Measurements from ENCODE around the gene ALDH1A1.

Gene ALDH1A1

GRCh38 chr9:72955126-72955455 lies 2.2 kb upstream of the ALDH1A1 start:
- H3K4me3 ChIP-seq (IDR thresholded peaks at IDR 0.05; ENCODE audit: insufficient read depth, low read depth, low read length): no peak overlapping the region
- TF ChIP-seq CTCF (conservative IDR thresholded peaks at IDR 0.05; ENCODE audit: low read depth, low read length): no peak
- H3K36me3 ChIP-seq (ENCODE audit: insufficient read depth): no peaks in the 10 kb centered on the region
- H3K27ac ChIP-seq: no peak overlapping the region
- no peak overlapping the region for H3K4me2 ChIP-seq
- H3K9ac ChIP-seq: no peak overlapping the region
- no peaks in the 10 kb centered on the region for H3K27me3 ChIP-seq (ENCODE audit: insufficient read depth, low read depth)
- H2AFZ ChIP-seq (ENCODE audit: low read depth): no peak overlapping the region
- no peaks in the 10 kb centered on the region for H4K20me1 ChIP-seq (ENCODE audit: insufficient read depth)
- H3K79me2 ChIP-seq (ENCODE audit: insufficient read depth, low read depth): no peaks in the 10 kb centered on the region
- H3K4me1 ChIP-seq (ENCODE audit: low read depth, poor library complexity, severe bottlenecking): no peaks in the 10 kb centered on the region

- Histone ChIP-seq H3K4me1 (ENCODE audit: low read depth, poor library complexity, severe bottlenecking) (no peaks in the 10 kb centered on the region), H2AFZ (ENCODE audit: low read depth) (no peak overlapping the region), H4K20me1 (ENCODE audit: insufficient read depth) (no peaks in the 10 kb centered on the region), H3K4me2 (no peak overlapping the region), H3K27me3 (ENCODE audit: insufficient read depth, low read depth) (no peaks in the 10 kb centered on the region), H3K4me3 (IDR thresholded peaks at IDR 0.05; ENCODE audit: insufficient read depth, low read depth, low read length) (no peak overlapping the region), H3K79me2 (ENCODE audit: insufficient read depth, low read depth) (no peaks in the 10 kb centered on the region), H3K9ac (no peak overlapping the region), H3K36me3 (ENCODE audit: insufficient read depth) (no peaks in the 10 kb centered on the region), H3K27ac (no peak overlapping the region)
- TF ChIP-seq CTCF (conservative IDR thresholded peaks at IDR 0.05; ENCODE audit: low read depth, low read length): no peak
These were observed 1.7 kb upstream of the ALDH1A1 start for GRCh38 chr9:72954431-72955125.

DNA sequence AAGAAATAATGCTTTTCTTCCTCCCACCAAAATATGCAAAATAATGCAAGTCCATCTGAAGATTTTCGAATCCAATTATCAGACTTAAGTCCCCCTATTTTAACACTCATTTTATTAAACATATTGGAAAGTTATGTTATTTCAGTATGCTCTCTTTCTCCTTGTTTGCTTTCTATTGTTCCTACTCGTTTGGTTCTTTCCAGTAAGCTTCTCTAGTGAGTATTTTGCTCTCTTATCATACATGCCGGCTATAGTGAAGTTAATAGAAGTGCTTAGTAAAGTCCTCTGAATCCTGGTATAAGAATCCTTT lies 517 bp downstream of the ALDH1A1 start:
- Histone ChIP-seq H3K27ac (no peak overlapping the region), H3K4me2 (no peak overlapping the region), H4K20me1 (ENCODE audit: insufficient read depth) (no peaks in the 10 kb centered on the region), H3K4me1 (ENCODE audit: low read depth, poor library complexity, severe bottlenecking) (no peaks in the 10 kb centered on the region), H3K36me3 (ENCODE audit: insufficient read depth) (no peaks in the 10 kb centered on the region), H2AFZ (ENCODE audit: low read depth) (no peak overlapping the region), H3K27me3 (ENCODE audit: insufficient read depth, low read depth) (no peaks in the 10 kb centered on the region), H3K79me2 (ENCODE audit: insufficient read depth, low read depth) (no peaks in the 10 kb centered on the region), H3K9ac (no peak overlapping the region), H3K4me3 (IDR thresholded peaks at IDR 0.05; ENCODE audit: insufficient read depth, low read depth, low read length) (no peak overlapping the region)
- TF ChIP-seq CTCF (conservative IDR thresholded peaks at IDR 0.05; ENCODE audit: low read depth, low read length): no peak

GRCh38 chr9:72951520-72952380 lies 1.1 kb downstream of the ALDH1A1 start:
- TF ChIP-seq CTCF (conservative IDR thresholded peaks at IDR 0.05; ENCODE audit: low read depth, low read length): no peak
- Histone ChIP-seq H3K4me2 (no peak overlapping the region), H3K9ac (no peak overlapping the region), H3K4me1 (ENCODE audit: low read depth, poor library complexity, severe bottlenecking) (no peaks in the 10 kb centered on the region), H3K79me2 (ENCODE audit: insufficient read depth, low read depth) (no peaks in the 10 kb centered on the region), H4K20me1 (ENCODE audit: insufficient read depth) (no peaks in the 10 kb centered on the region), H2AFZ (ENCODE audit: low read depth) (no peak overlapping the region), H3K27ac (no peak overlapping the region), H3K36me3 (ENCODE audit: insufficient read depth) (no peaks in the 10 kb centered on the region), H3K4me3 (IDR thresholded peaks at IDR 0.05; ENCODE audit: insufficient read depth, low read depth, low read length) (no peak overlapping the region), H3K27me3 (ENCODE audit: insufficient read depth, low read depth) (no peaks in the 10 kb centered on the region)
